HG03175 (cell line): ENCODE measurements around the gene UFC1.

Source experiments
- ATAC-seq: cut with Tn5 transposase; IDR thresholded peaks from one replicate; pipeline ENCODE4 v1.9.1; 2021; ENCODE audit warnings: mild to moderate bottlenecking, moderate library complexity; ENCODE audit not compliant: unreplicated experiment

UFC1 gene

GRCh38 chr1:161192476-161193465 is 39.0 kb downstream of the UFC1 start:
- peak; percentile 73 for ATAC-seq

- ATAC-seq, result no peak
Measured at GRCh38 chr1:161193561-161194235, 39.9 kb downstream of the UFC1 start.

- ATAC-seq, result no peak
Measured at GRCh38 chr1:161195171-161195570, 41.4 kb downstream of the UFC1 start.

- no peak for ATAC-seq
Measured at GRCh38 chr1:161196111-161196510, 42.3 kb downstream of the UFC1 start.

GRCh38 chr1:161196521-161197451 is 43.0 kb downstream of the UFC1 start:
- ATAC-seq, result no peak

- no peak for ATAC-seq
Measured at GRCh38 chr1:161197560-161198193, 43.9 kb downstream of the UFC1 start.

- ATAC-seq, result no peak
Measured at GRCh38 chr1:161198194-161198896, 44.6 kb downstream of the UFC1 start.

GRCh38 chr1:161198897-161199431 is 45.2 kb downstream of the UFC1 start, which contains the start of gene ADAMTS4:
Gene ADAMTS4, minus strand, starts transcription at chr1:161199054. Its CDS starts 427 bp downstream, at chr1:161198627.
- ATAC-seq, result no peak

GRCh38 chr1:161199506-161200139 is 45.8 kb downstream of the UFC1 start:
- no peak for ATAC-seq

GRCh38 chr1:161200421-161200991 is 46.7 kb downstream of the UFC1 start:
- ATAC-seq, result no peak

- no peak for ATAC-seq
Measured at GRCh38 chr1:161200992-161201835, 47.4 kb downstream of the UFC1 start.

GRCh38 chr1:161201836-161202712 is 48.3 kb downstream of the UFC1 start, which contains the start of gene NDUFS2:
Gene NDUFS2, plus strand, starts transcription at chr1:161202367. Its CDS starts 19 bp downstream, at chr1:161202386.
- ATAC-seq, result peak; percentile 98

GRCh38 chr1:161206411-161207140 is 52.8 kb downstream of the UFC1 start:
- no peak for ATAC-seq

GRCh38 chr1:161207173-161207572 is 53.4 kb downstream of the UFC1 start:
- ATAC-seq, result no peak
